Measurements from ENCODE around the gene ZWILCH.

The ZWILCH gene

GRCh38 chr15:66472176-66472999, 32.7 kb upstream of the ZWILCH start:
- Histone ChIP-seq H3K79me2 (ENCODE audit: insufficient read depth, low read length) (no peaks in the 10 kb centered on the region), H3K27ac (ENCODE audit: low read depth, low read length, poor library complexity, severe bottlenecking) (no peak overlapping the region), H2AFZ (ENCODE audit: low read length) (no peak overlapping the region), H3K9me3 (ENCODE audit: low read length) (no peaks in the 10 kb centered on the region), H3K4me1 (ENCODE audit: insufficient read depth, low read length, severe bottlenecking) (no peaks in the 10 kb centered on the region), H3K27me3 (ENCODE audit: insufficient read depth, low read length) (no peaks in the 10 kb centered on the region), H3K9ac (ENCODE audit: low read length) (no peak overlapping the region), H3K4me2 (ENCODE audit: low read length) (no peak overlapping the region), H3K9me2 (ENCODE audit: low read depth, low read length) (no peaks in the 10 kb centered on the region), H3F3A (ENCODE audit: insufficient read depth, low read length) (no peaks in the 10 kb centered on the region), H3K4me3 (ENCODE audit: low read depth, low read length, poor library complexity, severe bottlenecking) (no peak overlapping the region), H3K36me3 (ENCODE audit: insufficient read depth, low read length) (peaks cover 12% of the 10 kb centered on the region; the same call in 1 of the 2 replicates), H4K20me1 (ENCODE audit: insufficient read depth, low read length) (no peaks in the 10 kb centered on the region)
- TF ChIP-seq CTCF (IDR thresholded peaks at IDR 0.05; ENCODE audit: low read length): no peak
- no peak for TF ChIP-seq EZH2 (IDR thresholded peaks at IDR 0.05; ENCODE audit: borderline replicate concordance, low read length)

- Histone ChIP-seq H3K27me3 (ENCODE audit: insufficient read depth, low read length) (no peaks in the 10 kb centered on the region), H2AFZ (ENCODE audit: low read length) (no peak overlapping the region), H3F3A (ENCODE audit: insufficient read depth, low read length) (no peaks in the 10 kb centered on the region), H3K4me1 (ENCODE audit: insufficient read depth, low read length, severe bottlenecking) (no peaks in the 10 kb centered on the region), H3K27ac (ENCODE audit: low read depth, low read length, poor library complexity, severe bottlenecking) (no peak overlapping the region), H3K4me3 (ENCODE audit: low read depth, low read length, poor library complexity, severe bottlenecking) (no peak overlapping the region), H3K36me3 (ENCODE audit: insufficient read depth, low read length) (peaks cover 12% of the 10 kb centered on the region; the same call in 1 of the 2 replicates), H3K79me2 (ENCODE audit: insufficient read depth, low read length) (no peaks in the 10 kb centered on the region), H3K4me2 (ENCODE audit: low read length) (no peak overlapping the region), H3K9me3 (ENCODE audit: low read length) (no peaks in the 10 kb centered on the region), H3K9ac (ENCODE audit: low read length) (no peak overlapping the region), H4K20me1 (ENCODE audit: insufficient read depth, low read length) (no peaks in the 10 kb centered on the region), H3K9me2 (ENCODE audit: low read depth, low read length) (no peaks in the 10 kb centered on the region)
- TF ChIP-seq CTCF (IDR thresholded peaks at IDR 0.05; ENCODE audit: low read length): no peak
- TF ChIP-seq EZH2 (IDR thresholded peaks at IDR 0.05; ENCODE audit: borderline replicate concordance, low read length): no peak
These were observed 31.0 kb upstream of the ZWILCH start for GRCh38 chr15:66474135-66474534.

GRCh38 chr15:66474963-66475362, 30.2 kb upstream of the ZWILCH start:
- no peak overlapping the region for H3K4me2 ChIP-seq (ENCODE audit: low read length)
- H3K27ac ChIP-seq (ENCODE audit: low read depth, low read length, poor library complexity, severe bottlenecking): no peak overlapping the region
- H3K36me3 ChIP-seq (ENCODE audit: insufficient read depth, low read length): peaks cover 12% of the 10 kb centered on the region; the same call in 1 of the 2 replicates
- H2AFZ ChIP-seq (ENCODE audit: low read length): no peak overlapping the region
- H3K4me3 ChIP-seq (ENCODE audit: low read depth, low read length, poor library complexity, severe bottlenecking): no peak overlapping the region
- H3K9ac ChIP-seq (ENCODE audit: low read length): no peak overlapping the region
- H3K4me1 ChIP-seq (ENCODE audit: insufficient read depth, low read length, severe bottlenecking): no peaks in the 10 kb centered on the region
- TF ChIP-seq CTCF (IDR thresholded peaks at IDR 0.05; ENCODE audit: low read length): no peak
- TF ChIP-seq EZH2 (IDR thresholded peaks at IDR 0.05; ENCODE audit: borderline replicate concordance, low read length): no peak
- H4K20me1 ChIP-seq (ENCODE audit: insufficient read depth, low read length): no peaks in the 10 kb centered on the region
- no peaks in the 10 kb centered on the region for H3F3A ChIP-seq (ENCODE audit: insufficient read depth, low read length)
- no peaks in the 10 kb centered on the region for H3K27me3 ChIP-seq (ENCODE audit: insufficient read depth, low read length)
- H3K79me2 ChIP-seq (ENCODE audit: insufficient read depth, low read length): no peaks in the 10 kb centered on the region
- no peaks in the 10 kb centered on the region for H3K9me2 ChIP-seq (ENCODE audit: low read depth, low read length)
- H3K9me3 ChIP-seq (ENCODE audit: low read length): no peaks in the 10 kb centered on the region

Measured in OCI-LY1 (cell line).